ENCODE data around the gene COMTD1. TPM values are rescaled to one million over a fixed set of nuclear protein-coding genes. Genes with fewer than 3 reads are reported as not detected.
A peak's percentile ranks its signal among the peaks of the same experiment; 100 is the strongest.

The COMTD1 gene
- total and polyA plus RNA-seq, 2 of the 13 experiments (the other 11 are each of a cell fraction or from before 2014, with no cell fraction given), result 11.8 to 18.4 TPM

DNA sequence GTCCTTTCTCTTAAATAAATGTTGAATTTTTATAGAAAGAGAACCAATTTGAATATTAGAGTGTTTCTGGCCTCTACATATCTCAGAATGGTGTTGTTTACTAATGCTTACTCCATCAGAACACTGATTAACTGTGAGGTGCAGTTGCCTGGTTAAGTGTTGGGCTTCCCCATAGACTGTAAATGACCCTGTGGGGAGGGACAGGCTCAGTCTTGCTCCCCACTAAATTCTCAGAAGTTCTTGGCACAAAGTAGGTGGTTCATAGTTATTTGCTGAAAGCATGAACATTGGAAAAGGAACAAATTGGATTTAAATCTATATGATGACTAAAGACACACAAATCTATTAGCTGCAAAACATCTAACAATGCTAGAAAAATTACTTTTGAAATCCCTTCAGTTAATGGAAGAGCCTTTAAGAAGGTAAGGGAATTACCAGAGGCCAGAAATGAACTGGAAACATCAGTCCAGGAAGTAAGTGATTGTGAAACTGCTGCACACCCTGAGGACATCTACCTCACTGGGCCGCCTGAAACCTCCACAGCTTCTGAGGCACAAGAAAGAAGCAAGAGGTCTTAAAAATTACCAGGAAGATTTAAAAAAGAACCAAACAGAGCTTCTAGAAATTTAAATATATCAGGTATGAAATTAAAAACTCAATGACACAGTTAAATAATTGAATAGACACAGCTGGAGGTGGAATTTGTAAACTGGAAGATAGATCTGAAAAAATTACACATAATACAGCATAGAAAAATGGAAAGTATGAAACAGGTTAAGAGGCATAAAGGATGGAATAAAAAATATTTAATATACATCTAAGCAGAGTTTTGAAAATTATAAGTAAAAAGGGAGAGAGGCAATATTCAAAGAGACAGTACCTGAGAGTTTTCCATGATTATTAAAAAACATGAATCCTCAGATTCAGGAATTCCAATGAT is 17.8 kb upstream of the COMTD1 start:
- Histone ChIP-seq H4K20me1 (ENCODE audit: insufficient read depth, low read length) (no peaks in the 10 kb centered on the region), H3K79me2 (ENCODE audit: insufficient read depth, low read length) (no peaks in the 10 kb centered on the region), H3K9me3 (ENCODE audit: low read length) (peaks cover 17% of the 10 kb centered on the region; the same call in 1 of the 2 replicates), H3K36me3 (replicated peaks in 1 of 2; ENCODE audit: control insufficient read depth in 1 of 2, insufficient read depth in 2 of 2, low read length in 2 of 2) (no peaks in the 10 kb centered on the region), H3K9ac (ENCODE audit: insufficient read depth, low read depth, low read length) (no peak overlapping the region), H3K4me2 (ENCODE audit: low read depth, low read length) (no peak overlapping the region), H3K27me3 (ENCODE audit: control insufficient read depth in 1 of 2, insufficient read depth in 2 of 2, low read length in 2 of 2) (no peaks in the 10 kb centered on the region), H3K4me3 (replicated peaks in 1 of 3; ENCODE audit: insufficient read depth in 1 of 3, low read depth in 2 of 3, low read length in 3 of 3) (no peak overlapping the region), H3K4me1 (ENCODE audit: insufficient read depth, low read length) (peaks cover 8% of the 10 kb centered on the region), H3K27ac (ENCODE audit: extremely low read length, insufficient read depth, low read length) (no peak overlapping the region), H2AFZ (ENCODE audit: low read length) (no peak overlapping the region)
- POLR2A ChIA-PET, result no interaction called here
- no peak for TF ChIP-seq SRSF9 (IDR thresholded peaks at IDR 0.05; ENCODE audit: borderline replicate concordance, insufficient read depth, low read depth, low read length, poor library complexity, severe bottlenecking)
- TF ChIP-seq ZFP82 (CRISPR knock-in tag; IDR thresholded peaks at IDR 0.05; ENCODE audit: borderline replicate concordance), result peak; percentile 40; the same call in 1 of the 2 replicates
- no TSS peak for BruUV-seq (replicated peaks)
- CTCF ChIA-PET (ENCODE audit: low intra/inter-chr PET ratio, low total read pairs), result no interaction called here
- no peak for FAIRE-seq
- in situ Hi-C loops (cut with HindIII; ENCODE audit: extremely low pct_ligation_motif_present, low pct_unique_long_range_greater_than_20kb), result no loop called here
- WGBS (ENCODE audit: low lambda C conversion rate), result 39% methylated on average over 1 of the region's 1 CpG
- DNase-seq (ENCODE audit: low spot score), result no peak
- no peak for ATAC-seq
- intact Hi-C loops (cut with micrococcal nuclease; ENCODE audit: unreplicated experiment), result no loop called here

DNA sequence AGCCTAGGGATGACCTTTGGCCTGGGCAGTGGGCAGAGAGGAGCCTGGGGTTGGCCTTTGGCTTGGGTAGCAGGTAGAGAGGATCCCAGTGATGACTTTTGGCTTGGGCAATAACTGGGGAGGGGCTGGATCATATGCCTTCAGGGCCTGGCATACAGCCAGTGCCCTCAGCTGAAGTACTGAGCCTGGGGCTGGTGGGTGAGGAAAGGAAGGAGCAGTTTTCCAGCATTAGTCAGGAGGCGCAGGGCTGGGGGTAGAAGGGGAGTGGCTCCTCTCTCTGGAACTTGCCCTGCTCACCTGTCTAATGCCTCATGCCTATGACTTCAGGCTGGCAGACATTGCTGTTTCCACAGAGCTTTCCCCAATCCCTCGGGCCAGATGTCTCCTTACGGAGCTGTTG is 15.2 kb upstream of the COMTD1 start:
- Histone ChIP-seq H3K4me2 (ENCODE audit: low read depth, low read length) (no peak overlapping the region), H3K9me3 (ENCODE audit: low read length) (peaks cover 17% of the 10 kb centered on the region; the same call in 1 of the 2 replicates), H3K4me1 (ENCODE audit: insufficient read depth, low read length) (peaks cover 9% of the 10 kb centered on the region), H4K20me1 (ENCODE audit: insufficient read depth, low read length) (no peaks in the 10 kb centered on the region), H3K79me2 (ENCODE audit: insufficient read depth, low read length) (no peaks in the 10 kb centered on the region), H3K9ac (ENCODE audit: insufficient read depth, low read depth, low read length) (no peak overlapping the region), H3K36me3 (replicated peaks in 1 of 2; ENCODE audit: control insufficient read depth in 1 of 2, insufficient read depth in 2 of 2, low read length in 2 of 2) (no peaks in the 10 kb centered on the region), H3K4me3 (replicated peaks in 1 of 3; ENCODE audit: insufficient read depth in 1 of 3, low read depth in 2 of 3, low read length in 3 of 3) (no peak overlapping the region), H3K27ac (ENCODE audit: extremely low read length, insufficient read depth, low read length) (no peak overlapping the region), H2AFZ (ENCODE audit: low read length) (no peak overlapping the region), H3K27me3 (ENCODE audit: control insufficient read depth in 1 of 2, insufficient read depth in 2 of 2, low read length in 2 of 2) (no peaks in the 10 kb centered on the region)
- CTCF ChIA-PET (ENCODE audit: low intra/inter-chr PET ratio, low total read pairs), result no interaction called here
- no TSS peak for BruUV-seq (replicated peaks)
- FAIRE-seq (no peak), DNase-seq (ENCODE audit: low spot score) (no peak), ATAC-seq (peak; percentile 38; the same call in 1 of the 3 replicates)
- POLR2A ChIA-PET, result no interaction called here
- TF ChIP-seq, protein P1, sequence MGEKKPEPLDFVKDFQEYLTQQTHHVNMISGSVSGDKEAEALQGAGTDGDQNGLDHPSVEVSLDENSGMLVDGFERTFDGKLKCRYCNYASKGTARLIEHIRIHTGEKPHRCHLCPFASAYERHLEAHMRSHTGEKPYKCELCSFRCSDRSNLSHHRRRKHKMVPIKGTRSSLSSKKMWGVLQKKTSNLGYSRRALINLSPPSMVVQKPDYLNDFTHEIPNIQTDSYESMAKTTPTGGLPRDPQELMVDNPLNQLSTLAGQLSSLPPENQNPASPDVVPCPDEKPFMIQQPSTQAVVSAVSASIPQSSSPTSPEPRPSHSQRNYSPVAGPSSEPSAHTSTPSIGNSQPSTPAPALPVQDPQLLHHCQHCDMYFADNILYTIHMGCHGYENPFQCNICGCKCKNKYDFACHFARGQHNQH (CRISPR knock-in tag; IDR thresholded peaks at IDR 0.05), result no peak
- TF ChIP-seq ZNF773 (CRISPR knock-in tag; IDR thresholded peaks at IDR 0.05; ENCODE audit: borderline replicate concordance) (no peak), ZNF7 (CRISPR knock-in tag; IDR thresholded peaks at IDR 0.05) (no peak), ZFAT (CRISPR knock-in tag; conservative IDR thresholded peaks at IDR 0.05) (no peak), ZNF639 (CRISPR knock-in tag; conservative IDR thresholded peaks at IDR 0.05) (no peak), ARNT (IDR thresholded peaks at IDR 0.05) (no peak)
- TF ChIP-seq, protein P2, sequence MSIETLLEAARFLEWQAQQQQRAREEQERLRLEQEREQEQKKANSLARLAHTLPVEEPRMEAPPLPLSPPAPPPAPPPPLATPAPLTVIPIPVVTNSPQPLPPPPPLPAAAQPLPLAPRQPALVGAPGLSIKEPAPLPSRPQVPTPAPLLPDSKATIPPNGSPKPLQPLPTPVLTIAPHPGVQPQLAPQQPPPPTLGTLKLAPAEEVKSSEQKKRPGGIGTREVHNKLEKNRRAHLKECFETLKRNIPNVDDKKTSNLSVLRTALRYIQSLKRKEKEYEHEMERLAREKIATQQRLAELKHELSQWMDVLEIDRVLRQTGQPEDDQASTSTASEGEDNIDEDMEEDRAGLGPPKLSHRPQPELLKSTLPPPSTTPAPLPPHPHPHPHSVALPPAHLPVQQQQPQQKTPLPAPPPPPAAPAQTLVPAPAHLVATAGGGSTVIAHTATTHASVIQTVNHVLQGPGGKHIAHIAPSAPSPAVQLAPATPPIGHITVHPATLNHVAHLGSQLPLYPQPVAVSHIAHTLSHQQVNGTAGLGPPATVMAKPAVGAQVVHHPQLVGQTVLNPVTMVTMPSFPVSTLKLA (IDR thresholded peaks at IDR 0.05), result no peak
- TF ChIP-seq, protein P3, sequence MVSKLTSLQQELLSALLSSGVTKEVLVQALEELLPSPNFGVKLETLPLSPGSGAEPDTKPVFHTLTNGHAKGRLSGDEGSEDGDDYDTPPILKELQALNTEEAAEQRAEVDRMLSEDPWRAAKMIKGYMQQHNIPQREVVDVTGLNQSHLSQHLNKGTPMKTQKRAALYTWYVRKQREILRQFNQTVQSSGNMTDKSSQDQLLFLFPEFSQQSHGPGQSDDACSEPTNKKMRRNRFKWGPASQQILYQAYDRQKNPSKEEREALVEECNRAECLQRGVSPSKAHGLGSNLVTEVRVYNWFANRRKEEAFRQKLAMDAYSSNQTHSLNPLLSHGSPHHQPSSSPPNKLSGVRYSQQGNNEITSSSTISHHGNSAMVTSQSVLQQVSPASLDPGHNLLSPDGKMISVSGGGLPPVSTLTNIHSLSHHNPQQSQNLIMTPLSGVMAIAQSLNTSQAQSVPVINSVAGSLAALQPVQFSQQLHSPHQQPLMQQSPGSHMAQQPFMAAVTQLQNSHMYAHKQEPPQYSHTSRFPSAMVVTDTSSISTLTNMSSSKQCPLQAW (CRISPR knock-in tag; IDR thresholded peaks at IDR 0.05), result no peak
- 47% methylated on average over 3 of the region's 3 CpGs for WGBS (ENCODE audit: low lambda C conversion rate)
- intact Hi-C loops (cut with micrococcal nuclease; ENCODE audit: unreplicated experiment), result no loop called here
- in situ Hi-C loops (cut with HindIII; ENCODE audit: extremely low pct_ligation_motif_present, low pct_unique_long_range_greater_than_20kb), result no loop called here
